NCI-H526 treated with DMSO at 0.1 percent for 48 hours (cell line): ENCODE results near the gene BDP1.
"Not testable (repeated sequence)": the region's sequence is repeated elsewhere in the genome, so short reads cannot be mapped to it uniquely, and the experiment has no call there.

Experiments
- DNase-seq: peaks from one replicate; lab custom pipeline; 2025; lab: John Stamatoyannopoulos, UW

The BDP1 gene

GRCh38 chr5:71455427-71456361 lies at the start of gene BDP1:
Gene BDP1 (plus strand): TSS chr5:71455651. CDS start chr5:71455878, 227 bp downstream.
- peak; percentile 70 for DNase-seq

GRCh38 chr5:71410088-71410487 lies 45.4 kb upstream of the BDP1 start:
- not testable (repeated sequence) for DNase-seq

GRCh38 chr5:71415626-71416025 lies 39.8 kb upstream of the BDP1 start:
- not testable (repeated sequence) for DNase-seq

- not testable (repeated sequence) for DNase-seq
These were observed 37.4 kb upstream of the BDP1 start for GRCh38 chr5:71418026-71418425.

GRCh38 chr5:71421278-71421677 lies 34.2 kb upstream of the BDP1 start:
- not testable (repeated sequence) for DNase-seq

- not testable (repeated sequence) for DNase-seq
These were observed 31.6 kb upstream of the BDP1 start for GRCh38 chr5:71423896-71424295.

GRCh38 chr5:71426686-71427474 lies 28.6 kb upstream of the BDP1 start:
- DNase-seq: not testable (repeated sequence)

GRCh38 chr5:71432410-71432809 lies 23.0 kb upstream of the BDP1 start:
- not testable (repeated sequence) for DNase-seq

GRCh38 chr5:71434825-71435224 lies 20.6 kb upstream of the BDP1 start:
- not testable (repeated sequence) for DNase-seq

GRCh38 chr5:71441564-71441963 lies 13.9 kb upstream of the BDP1 start:
- not testable (repeated sequence) for DNase-seq

- not testable (repeated sequence) for DNase-seq
These were observed 11.6 kb upstream of the BDP1 start for GRCh38 chr5:71443891-71444290.

- not testable (repeated sequence) for DNase-seq
These were observed 10.4 kb upstream of the BDP1 start for GRCh38 chr5:71445015-71445414.

- not testable (repeated sequence) for DNase-seq
These were observed 9.8 kb upstream of the BDP1 start for GRCh38 chr5:71445523-71446152.

GRCh38 chr5:71446540-71447216 lies 8.8 kb upstream of the BDP1 start:
- not testable (repeated sequence) for DNase-seq

- peak; percentile 12 for DNase-seq
These were observed 8.1 kb upstream of the BDP1 start for GRCh38 chr5:71447218-71447808.

- DNase-seq: no peak
These were observed 2.6 kb upstream of the BDP1 start for GRCh38 chr5:71452876-71453275.

GRCh38 chr5:71454913-71455312 lies 538 bp upstream of the BDP1 start:
- no peak for DNase-seq

GRCh38 chr5:71456362-71456743 lies 902 bp downstream of the BDP1 start:
- no peak for DNase-seq

- DNase-seq: no peak
These were observed 1.7 kb downstream of the BDP1 start for GRCh38 chr5:71457106-71457505.

- no peak for DNase-seq
These were observed 5.2 kb downstream of the BDP1 start for GRCh38 chr5:71460693-71461092.

- no peak for DNase-seq
These were observed 5.9 kb downstream of the BDP1 start for GRCh38 chr5:71461360-71461759.
